Measurements from ENCODE around the gene CRYBA2. TPM values are rescaled to one million over a fixed set of nuclear protein-coding genes. Genes with fewer than 3 reads are reported as not detected.

The CRYBA2 gene
- total RNA-seq, 1 experiment from 2014 or later = not detected

DNA sequence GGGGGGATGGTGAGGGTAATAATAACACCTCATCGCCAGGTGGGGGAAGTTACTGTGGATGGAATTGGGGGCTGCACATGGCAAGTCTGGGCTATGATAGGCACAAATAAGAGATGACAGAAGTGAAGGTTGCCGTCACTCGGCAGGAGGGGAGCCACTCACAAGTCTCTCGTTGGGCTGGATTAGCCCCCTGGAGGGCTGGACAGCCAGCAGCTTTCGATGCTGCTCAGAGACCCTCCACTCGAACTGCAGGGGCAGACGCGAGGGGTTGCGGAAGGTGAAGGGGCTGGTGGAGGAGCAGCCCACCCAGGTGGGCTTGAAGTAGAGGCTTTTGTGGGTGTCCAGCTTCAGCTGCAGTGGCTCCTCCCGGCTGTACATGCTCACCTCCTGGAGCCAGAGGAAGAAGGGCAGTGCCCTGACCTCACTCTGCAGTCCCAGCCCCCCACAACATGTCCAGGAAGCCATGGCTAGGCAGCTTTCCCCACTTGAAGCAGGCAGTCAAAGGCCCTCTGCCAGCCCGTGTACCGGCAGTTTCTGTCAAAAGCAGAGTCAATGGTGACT is 29.9 kb upstream of the CRYBA2 start:
- no peaks in the 10 kb centered on the region for H3K4me1 ChIP-seq (ENCODE audit: control insufficient read depth in 1 of 2, insufficient read depth in 2 of 2, low read length in 2 of 2)
- no peak overlapping the region for H3K4me2 ChIP-seq (ENCODE audit: low read length)
- no peak overlapping the region for H3K9ac ChIP-seq (ENCODE audit: low read length)
- TF ChIP-seq CBX3 (IDR thresholded peaks at IDR 0.05; ENCODE audit: low read depth) (no peak), SRF (IDR thresholded peaks at IDR 0.05; ENCODE audit: low read depth) (no peak), TCF7L2 (IDR thresholded peaks at IDR 0.05; ENCODE audit: borderline replicate concordance, extremely low read depth, insufficient read depth, insufficient read length) (no peak), FOSL1 (IDR thresholded peaks at IDR 0.05; ENCODE audit: low read depth) (no peak), SIN3A (IDR thresholded peaks at IDR 0.05; ENCODE audit: low read depth) (no peak), POLR2AphosphoS5 (IDR thresholded peaks at IDR 0.05; ENCODE audit: low read depth, low read length) (no peak), RAD21 (IDR thresholded peaks at IDR 0.05; ENCODE audit: low read depth) (no peak), EZH2phosphoT487 (IDR thresholded peaks at IDR 0.05; ENCODE audit: borderline replicate concordance) (no peak), ELF1 (IDR thresholded peaks at IDR 0.05; ENCODE audit: borderline replicate concordance, low read depth) (no peak), CEBPB (IDR thresholded peaks at IDR 0.05; ENCODE audit: low read depth) (no peak), CTCF (IDR thresholded peaks at IDR 0.05 in 2 of 3, conservative IDR thresholded peaks at IDR 0.05 in 1 of 3; ENCODE audit: borderline replicate concordance in 1 of 3, insufficient read depth in 1 of 3, low read depth in 2 of 3, low read length in 2 of 3) (no peak), EZH2 (IDR thresholded peaks at IDR 0.05) (no peak), SP1 (IDR thresholded peaks at IDR 0.05; ENCODE audit: low read depth) (no peak), ATF3 (IDR thresholded peaks at IDR 0.05) (no peak), JUND (IDR thresholded peaks at IDR 0.05) (no peak)
- TF ChIP-seq, protein P1, sequence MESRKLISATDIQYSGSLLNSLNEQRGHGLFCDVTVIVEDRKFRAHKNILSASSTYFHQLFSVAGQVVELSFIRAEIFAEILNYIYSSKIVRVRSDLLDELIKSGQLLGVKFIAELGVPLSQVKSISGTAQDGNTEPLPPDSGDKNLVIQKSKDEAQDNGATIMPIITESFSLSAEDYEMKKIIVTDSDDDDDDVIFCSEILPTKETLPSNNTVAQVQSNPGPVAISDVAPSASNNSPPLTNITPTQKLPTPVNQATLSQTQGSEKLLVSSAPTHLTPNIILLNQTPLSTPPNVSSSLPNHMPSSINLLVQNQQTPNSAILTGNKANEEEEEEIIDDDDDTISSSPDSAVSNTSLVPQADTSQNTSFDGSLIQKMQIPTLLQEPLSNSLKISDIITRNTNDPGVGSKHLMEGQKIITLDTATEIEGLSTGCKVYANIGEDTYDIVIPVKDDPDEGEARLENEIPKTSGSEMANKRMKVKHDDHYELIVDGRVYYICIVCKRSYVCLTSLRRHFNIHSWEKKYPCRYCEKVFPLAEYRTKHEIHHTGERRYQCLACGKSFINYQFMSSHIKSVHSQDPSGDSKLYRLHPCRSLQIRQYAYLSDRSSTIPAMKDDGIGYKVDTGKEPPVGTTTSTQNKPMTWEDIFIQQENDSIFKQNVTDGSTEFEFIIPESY (IDR thresholded peaks at IDR 0.05; ENCODE audit: extremely low read depth, insufficient replicate concordance, low read length) = no peak
- no peaks in the 10 kb centered on the region for H3K9me3 ChIP-seq (ENCODE audit: control insufficient read depth in 1 of 2, insufficient read depth in 1 of 2, low read depth in 1 of 2, low read length in 2 of 2)
- ATAC-seq = no peak
- no TSS peak for BruUV-seq (replicated peaks)
- H3K79me2 ChIP-seq (ENCODE audit: insufficient read depth, low read length) = no peaks in the 10 kb centered on the region
- H3K27ac ChIP-seq (ENCODE audit: low read depth, low read length) = no peak overlapping the region
- intact Hi-C loops (cut with micrococcal nuclease) = no loop called here
- POLR2A ChIA-PET = no interaction called here
- H3K27me3 ChIP-seq (ENCODE audit: insufficient read depth, low read length) = no peaks in the 10 kb centered on the region
- no peaks in the 10 kb centered on the region for H3K36me3 ChIP-seq (ENCODE audit: control insufficient read depth in 1 of 2, insufficient read depth in 2 of 2, low read length in 2 of 2)
- no peak for DNase-seq (ENCODE audit: low read depth, low spot score)
- H3K4me3 ChIP-seq (replicated peaks in 1 of 2; ENCODE audit: low read depth in 1 of 2, low read length in 2 of 2) = no peak overlapping the region
- no peaks in the 10 kb centered on the region for H4K20me1 ChIP-seq (ENCODE audit: insufficient read depth)
- no peak overlapping the region for H2AFZ ChIP-seq (ENCODE audit: low read depth, low read length, poor library complexity, severe bottlenecking)
- H3K9me2 ChIP-seq (ENCODE audit: insufficient read depth) = no peaks in the 10 kb centered on the region
- CTCF ChIA-PET = no interaction called here
- RAD21 ChIA-PET (ENCODE audit: low non-redundant PET in 1 of 2, low total read pairs in 2 of 2, uncharacterized antibody in 2 of 2, unreplicated experiment in 2 of 2) = no interaction called here

Measured in HCT116 (cell line).